Suprapubic skin (tissue), 4 donors: Measurements from ENCODE around the gene DDX28.

Experiments
- POLR2A ChIP-seq, 2 donors: fragments of 450-650 bp; IDR thresholded peaks; one replicate each; pipeline ENCODE4 v1.6.1; 2017; ENCODE audit warnings: antibody characterized with exemption in 2 of 2, mild to moderate bottlenecking in 2 of 2, moderate library complexity in 2 of 2
- POLR2AphosphoS5 ChIP-seq, 3 donors: sonication (generic); formaldehyde crosslinking; IDR thresholded peaks; one replicate each; pipeline ENCODE4 v1.6.1; 2017; ENCODE audit warnings: antibody characterized with exemption in 3 of 3
- TF ChIP-seq, protein P1 (sequence below), 2 donors: fragments of 200-600 bp in 1 of 2; fragments of 450-650 bp in 1 of 2; sonication (generic) in 1 of 2; IDR thresholded peaks; one replicate each; pipeline ENCODE4 v1.5.1; 2016 to 2019; ENCODE audit warnings: antibody characterized with exemption in 2 of 2, mild to moderate bottlenecking in 1 of 2, moderate library complexity in 1 of 2

DNA sequence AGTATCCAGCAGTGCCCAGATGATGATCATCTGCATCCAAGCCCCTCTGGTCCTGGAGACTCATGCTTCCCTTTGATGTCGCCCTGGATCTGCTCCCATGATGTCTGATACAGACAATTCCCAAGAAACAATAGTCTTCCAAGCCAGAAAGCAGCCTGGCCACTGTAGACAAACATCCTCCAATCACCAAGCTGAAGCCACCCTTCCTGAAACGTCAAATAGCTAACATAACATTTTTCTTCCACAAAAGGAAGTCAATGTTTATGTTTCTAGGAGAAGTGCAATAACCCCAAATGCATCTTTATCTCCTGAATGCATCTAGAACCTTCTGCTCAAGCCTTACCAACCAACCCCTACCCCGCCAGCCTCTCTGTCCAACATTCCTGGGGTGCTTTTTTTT lies 22.6 kb downstream of the DDX28 start:
- TF ChIP-seq, protein P1, sequence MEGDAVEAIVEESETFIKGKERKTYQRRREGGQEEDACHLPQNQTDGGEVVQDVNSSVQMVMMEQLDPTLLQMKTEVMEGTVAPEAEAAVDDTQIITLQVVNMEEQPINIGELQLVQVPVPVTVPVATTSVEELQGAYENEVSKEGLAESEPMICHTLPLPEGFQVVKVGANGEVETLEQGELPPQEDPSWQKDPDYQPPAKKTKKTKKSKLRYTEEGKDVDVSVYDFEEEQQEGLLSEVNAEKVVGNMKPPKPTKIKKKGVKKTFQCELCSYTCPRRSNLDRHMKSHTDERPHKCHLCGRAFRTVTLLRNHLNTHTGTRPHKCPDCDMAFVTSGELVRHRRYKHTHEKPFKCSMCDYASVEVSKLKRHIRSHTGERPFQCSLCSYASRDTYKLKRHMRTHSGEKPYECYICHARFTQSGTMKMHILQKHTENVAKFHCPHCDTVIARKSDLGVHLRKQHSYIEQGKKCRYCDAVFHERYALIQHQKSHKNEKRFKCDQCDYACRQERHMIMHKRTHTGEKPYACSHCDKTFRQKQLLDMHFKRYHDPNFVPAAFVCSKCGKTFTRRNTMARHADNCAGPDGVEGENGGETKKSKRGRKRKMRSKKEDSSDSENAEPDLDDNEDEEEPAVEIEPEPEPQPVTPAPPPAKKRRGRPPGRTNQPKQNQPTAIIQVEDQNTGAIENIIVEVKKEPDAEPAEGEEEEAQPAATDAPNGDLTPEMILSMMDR (IDR thresholded peaks at IDR 0.05), result no peak
- TF ChIP-seq POLR2AphosphoS5 (IDR thresholded peaks at IDR 0.05) (no peak), POLR2A (IDR thresholded peaks at IDR 0.05) (no peak)
